Stimulated activated naive CD4-positive, alpha-beta T cell treated with Interleukin-2 at 50 U/mL for 16 hours (primary cell): ENCODE results near the gene REEP3.
"Not testable (repeated sequence)": the region's sequence is repeated elsewhere in the genome, so short reads cannot be mapped to it uniquely, and the experiment has no call there.

Experiments
- DNase-seq: peaks from one replicate; lab custom pipeline; 2025; lab: John Stamatoyannopoulos, UW

The REEP3 gene, protein sequence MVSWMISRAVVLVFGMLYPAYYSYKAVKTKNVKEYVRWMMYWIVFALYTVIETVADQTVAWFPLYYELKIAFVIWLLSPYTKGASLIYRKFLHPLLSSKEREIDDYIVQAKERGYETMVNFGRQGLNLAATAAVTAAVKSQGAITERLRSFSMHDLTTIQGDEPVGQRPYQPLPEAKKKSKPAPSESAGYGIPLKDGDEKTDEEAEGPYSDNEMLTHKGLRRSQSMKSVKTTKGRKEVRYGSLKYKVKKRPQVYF

DNA sequence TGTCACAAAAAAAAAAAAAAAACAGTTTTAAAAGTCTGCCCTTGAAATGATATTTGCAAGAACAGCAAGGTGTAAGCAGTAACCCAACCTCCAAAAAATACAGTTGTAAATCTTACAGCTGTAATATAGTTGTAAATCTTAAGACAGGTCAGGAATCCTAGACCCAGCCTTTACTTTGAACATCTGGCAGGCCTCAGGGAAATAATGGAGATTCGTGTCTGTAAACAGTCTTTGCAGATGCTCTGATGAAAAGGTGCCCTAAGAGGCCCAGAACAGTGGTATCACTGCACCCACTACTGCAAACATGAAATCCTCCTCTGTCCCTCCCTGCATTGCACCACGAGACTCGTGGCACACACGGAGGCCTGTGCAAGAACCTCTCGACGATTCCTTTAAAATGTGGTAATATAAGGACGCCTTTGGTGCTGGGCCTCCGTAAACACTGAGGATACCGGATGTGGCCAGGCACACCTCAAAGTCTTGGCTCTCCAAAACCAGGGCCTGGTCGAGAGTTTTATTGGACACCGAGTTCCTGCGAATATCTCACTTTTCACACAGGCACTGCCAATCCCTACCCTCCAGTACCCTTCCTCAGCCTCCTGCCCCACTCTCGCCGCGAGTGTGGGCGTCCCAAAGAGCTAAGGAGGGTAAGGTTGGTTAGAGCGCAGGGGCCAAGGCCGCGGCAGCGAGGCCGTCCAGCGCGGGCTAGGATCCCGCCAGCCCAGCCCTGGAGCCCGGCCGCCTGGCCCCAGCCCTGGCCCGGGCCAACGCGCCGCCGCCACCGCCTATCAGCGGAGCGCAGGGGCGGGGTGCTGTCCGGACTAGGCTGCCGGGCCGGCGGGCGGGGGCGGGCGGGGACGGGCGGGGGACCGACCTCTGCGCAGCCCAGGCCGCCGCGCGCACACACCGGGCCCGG lies at the start of gene REEP3:
TSS of gene REEP3 (plus strand) at position 902 of the 916 bp plus-strand sequence. CDS start 145 bp downstream, outside the sequence.
- peak; percentile 53 for DNase-seq

DNA sequence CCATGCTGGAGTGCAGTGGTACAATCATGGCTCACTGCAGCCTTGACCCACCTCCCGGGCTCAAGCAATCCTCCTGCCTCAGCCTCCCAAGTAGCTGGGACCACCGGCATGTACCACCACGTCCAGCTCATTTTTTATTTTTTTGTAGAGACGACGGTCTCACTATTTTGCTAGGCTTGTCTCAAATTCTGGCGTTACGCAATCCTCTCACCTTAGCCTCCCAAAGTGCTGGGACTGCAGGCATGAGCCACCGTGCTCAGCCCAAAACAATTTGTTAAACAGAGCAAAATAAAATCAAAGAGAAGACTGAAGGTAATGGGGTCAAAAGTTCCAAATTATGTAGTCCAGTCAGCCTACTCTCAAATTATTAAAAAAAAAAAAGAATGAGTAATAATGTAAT lies 46.7 kb upstream of the REEP3 start:
- no peak for DNase-seq

DNA sequence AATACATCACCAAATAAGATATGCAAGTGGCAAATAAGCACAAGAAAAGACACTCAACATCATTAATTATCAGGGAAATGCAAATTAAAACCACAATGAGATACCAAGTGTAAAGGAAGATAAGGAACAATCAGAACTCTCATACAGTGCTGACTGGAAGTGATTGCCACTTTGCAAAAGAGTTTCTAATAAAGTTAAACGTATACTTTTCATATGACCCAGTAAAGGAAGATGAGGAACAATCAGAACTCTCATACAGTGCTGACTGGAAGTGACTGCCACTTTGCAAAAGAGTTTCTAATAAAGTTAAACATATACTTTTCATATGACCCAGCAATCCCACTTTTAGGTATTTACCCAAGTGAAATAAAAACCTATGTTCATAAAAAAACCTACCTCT lies 43.3 kb upstream of the REEP3 start:
- no peak for DNase-seq

DNA sequence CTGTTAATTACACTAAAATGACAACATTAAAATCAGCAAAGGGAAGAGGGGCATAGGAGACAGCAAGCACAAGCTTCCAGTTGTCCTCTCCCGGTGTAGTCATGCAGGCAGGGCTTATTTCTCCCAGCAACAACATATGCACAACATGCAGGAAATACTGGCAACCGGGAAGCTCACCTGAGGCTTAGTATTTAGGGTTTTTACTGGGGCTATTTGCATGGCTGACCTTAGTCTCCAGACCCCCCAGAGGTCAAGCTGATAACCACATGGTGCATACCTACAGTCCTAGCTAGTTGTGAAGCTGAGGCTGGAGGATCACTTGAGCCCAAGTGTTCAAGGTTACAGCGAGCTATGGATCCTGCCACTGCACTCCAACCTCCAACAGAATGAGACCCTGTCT lies 42.6 kb upstream of the REEP3 start:
- no peak for DNase-seq

DNA sequence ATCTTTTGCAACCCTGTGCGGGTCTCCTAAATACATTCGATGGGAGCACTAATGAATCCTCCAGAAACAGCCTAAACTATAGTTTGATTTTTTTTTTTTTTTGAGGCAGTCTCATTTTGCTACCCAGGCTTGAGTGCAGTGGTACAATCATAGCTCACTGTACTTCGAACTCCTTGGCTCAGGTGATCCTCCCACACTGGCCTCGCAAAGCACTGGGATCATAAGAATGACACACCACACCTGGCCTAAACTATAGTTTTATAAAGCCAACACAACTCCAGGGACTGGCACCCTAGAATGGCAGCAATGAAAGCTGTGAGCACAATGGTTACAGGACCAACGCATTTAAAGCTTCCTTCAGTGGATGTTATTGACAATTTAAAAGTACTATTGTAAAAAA lies 41.0 kb upstream of the REEP3 start:
- DNase-seq = no peak

DNA sequence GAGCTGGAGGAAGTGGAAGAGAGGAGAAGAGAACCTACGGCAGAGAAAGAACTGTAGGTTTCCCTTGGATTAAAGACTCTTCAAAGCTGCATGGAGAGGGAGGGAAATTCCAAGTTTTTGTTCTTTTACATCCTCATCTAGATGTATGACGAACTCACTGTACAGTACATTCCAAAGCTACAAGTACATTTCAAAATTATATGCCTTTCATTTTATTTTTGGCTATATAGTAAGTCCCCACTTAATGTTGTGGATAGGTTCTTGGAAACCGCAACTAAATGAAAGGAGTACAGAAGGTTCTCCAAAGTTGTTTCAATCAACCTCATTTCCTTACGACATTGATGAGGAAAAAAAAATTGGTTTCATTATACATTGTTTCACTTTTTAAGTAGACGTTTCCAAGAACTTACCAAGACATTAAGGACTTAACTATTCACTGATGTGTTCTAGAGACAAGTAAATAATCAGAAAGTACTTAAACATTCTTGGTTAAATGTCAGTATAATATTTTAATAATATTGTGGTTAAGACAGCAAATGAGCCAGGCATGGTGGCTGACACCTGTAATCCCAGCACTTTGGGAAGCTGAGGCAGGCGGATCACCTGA lies 39.3 kb upstream of the REEP3 start:
- DNase-seq = no peak

DNA sequence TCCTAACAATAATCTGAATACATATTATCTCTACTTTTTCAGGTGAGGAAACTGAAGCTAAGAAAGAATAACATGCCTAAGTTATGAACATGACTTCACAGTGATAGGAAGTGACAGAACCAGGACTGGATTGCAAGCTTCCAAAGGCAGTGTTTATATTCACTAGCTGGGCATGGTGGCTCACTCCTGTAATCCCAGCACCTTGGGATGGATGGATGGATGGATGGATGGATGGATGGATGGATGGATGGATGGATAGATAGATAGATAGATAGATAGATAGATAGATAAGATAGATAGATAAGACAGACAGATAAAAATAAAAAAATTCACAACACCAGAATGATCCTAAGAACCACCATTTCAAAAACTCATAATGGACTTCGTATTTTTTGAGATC lies 37.2 kb upstream of the REEP3 start:
- no peak for DNase-seq

DNA sequence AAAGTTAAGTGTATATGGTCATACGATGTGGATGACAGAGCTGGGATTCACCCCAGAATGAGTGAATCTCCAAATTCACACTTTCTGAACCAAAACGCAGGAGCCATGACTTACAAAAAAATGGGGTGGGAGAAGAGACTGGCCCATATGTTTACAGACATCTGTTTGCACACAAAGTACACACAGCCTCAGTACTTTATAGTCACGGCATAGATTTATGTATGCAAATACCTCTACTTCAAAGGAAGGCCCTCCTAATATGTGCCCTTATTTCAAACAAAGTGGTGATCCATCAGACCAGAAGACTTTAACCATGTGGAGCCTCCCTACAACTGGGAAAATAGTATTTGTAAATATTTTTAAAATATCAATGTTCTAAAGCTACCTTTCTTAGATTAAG lies 33.2 kb upstream of the REEP3 start:
- no peak for DNase-seq

DNA sequence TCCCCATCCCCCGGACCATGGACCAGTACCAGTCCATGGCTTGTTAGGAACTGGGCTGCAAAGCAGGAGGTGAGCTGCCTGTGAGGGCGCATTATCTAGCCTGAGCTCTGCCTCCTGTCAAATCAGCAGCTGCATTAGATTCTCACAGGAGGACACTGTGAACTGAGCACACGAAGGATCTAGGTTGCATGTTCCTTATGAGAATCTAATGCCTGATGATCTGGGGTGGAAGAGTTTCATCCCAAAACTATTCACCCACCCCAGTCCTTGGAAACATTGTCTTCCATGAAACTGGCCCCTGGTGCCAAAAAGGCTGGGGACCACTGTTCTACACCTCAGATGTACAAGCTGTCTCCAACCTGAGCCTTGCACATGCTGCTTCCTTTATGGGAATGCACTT lies 31.4 kb upstream of the REEP3 start:
- no peak for DNase-seq

DNA sequence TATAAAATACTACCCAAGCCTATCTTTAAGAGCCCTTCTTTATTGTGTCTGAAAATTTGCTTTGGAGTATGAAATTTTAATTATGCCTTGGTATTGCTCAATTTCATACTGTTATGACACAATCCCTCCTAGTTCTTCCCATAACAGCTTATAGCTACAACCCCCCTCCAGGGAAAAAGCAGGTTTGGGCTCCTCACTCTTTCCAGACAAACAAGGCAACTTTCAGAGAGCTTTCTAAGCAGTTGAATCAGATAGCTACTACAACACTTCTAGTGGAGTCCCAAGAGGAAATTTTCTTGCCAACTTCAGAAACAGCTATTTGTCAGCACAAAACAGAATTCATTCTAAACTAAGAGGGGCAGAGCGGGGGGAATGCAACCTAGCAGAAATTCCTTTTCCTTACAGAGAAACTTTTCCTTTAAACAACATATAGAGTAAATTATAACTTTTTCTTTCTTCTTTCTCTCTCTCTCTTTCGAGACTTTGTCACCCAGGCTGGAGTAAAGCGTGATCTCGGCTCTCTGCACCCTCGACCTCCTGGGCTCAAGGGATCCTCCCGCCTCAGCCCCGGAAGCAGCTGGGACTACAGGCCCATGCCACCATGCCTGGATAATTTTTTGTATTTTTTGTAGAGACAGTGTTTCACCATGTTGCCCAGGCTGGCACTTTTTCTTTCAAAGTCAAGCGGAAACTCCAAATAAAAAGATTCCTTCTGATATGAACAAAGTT lies 29.4 kb upstream of the REEP3 start:
- DNase-seq = no peak

DNA sequence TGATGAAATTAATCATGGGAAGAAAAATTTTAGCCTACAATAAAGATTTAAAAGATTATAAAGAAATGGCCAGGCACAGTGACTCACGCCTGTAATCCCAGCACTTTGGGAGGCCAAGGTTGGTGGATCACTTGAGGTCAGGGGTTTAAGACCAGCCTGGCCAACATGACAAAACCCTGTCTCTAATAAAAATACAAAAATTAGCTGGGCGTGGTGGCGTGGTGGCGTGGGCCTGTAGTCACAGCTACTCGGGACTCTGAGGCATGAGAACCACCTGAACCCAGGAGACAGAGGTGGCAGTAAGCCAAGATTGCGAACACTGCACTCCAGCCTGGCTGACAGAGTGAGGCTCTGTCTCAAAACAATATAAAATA lies 28.9 kb upstream of the REEP3 start:
- not testable (repeated sequence) for DNase-seq

DNA sequence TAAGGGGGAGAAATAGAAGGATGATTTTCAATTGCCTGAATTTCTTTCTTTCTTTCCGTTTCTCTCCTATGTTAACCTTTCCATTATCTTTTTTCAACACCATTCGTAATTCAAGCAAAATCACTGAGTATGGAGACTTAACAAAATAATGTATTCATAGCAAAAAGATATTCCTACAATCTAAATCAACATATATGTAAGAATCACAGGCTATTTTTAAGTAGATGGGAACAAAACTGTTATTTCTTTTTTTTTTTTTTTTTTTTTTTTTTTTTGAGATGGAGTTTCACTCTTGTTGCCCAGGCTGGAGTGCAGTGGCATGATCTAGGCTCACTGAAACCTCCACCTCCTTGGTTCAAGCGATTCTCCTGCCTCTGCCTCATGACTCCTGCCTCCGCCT lies 28.2 kb upstream of the REEP3 start:
- DNase-seq = no peak

DNA sequence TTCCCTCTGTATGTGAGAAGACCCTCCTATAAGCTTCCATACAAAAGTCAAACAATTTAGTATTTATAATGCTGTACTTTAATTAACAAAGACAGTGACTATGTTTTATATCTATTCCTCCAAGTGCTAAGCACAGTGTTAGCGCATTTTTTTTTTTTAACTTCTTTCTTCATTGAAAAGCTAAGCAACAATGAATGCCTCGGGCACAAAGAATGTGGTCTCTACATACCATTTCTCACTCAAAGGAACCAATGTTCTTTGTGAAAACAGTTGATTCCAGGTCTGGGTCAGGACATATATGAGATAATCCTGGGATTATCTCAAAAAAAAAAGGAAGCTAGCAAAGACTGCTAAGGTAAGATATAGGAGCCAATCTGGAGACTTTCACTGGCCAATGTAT lies 26.2 kb upstream of the REEP3 start:
- no peak for DNase-seq

DNA sequence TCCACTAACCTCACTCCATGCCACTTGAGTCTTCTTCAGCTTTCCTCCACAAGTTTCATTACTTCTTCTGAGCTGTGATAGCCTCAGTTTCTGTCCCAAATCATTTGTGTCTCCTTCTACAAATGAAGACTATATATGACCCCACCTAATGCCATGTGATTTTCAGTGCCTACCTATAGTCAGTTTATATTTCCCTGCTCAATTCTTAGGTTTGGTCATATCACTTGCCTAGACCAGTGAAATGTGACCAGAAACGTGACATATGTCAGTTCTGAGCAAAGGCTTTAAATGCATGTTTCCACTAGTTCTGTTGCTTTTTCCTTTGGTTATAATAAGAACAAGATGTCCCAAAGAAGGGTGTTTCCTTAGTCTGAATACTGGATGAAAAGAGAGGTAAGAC lies 24.6 kb upstream of the REEP3 start:
- no peak for DNase-seq

DNA sequence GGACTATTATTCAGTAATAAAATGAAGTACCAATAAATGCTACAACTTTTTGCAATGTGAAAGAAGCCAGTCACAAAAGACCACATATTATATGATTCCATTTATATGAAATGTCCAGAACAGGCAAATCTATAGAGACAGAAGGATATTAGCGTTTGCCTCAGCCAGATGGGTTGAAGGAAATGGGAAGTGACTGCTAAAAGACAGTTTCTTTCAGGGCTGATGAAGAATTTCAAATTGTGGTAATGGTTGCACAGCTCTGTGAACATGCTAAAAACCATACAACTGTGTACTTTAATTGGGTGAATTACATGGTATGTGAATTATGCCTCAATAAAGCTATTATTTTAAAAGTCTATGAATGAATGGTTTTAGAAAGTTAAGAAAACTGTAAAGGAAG lies 23.9 kb upstream of the REEP3 start:
- no peak for DNase-seq

DNA sequence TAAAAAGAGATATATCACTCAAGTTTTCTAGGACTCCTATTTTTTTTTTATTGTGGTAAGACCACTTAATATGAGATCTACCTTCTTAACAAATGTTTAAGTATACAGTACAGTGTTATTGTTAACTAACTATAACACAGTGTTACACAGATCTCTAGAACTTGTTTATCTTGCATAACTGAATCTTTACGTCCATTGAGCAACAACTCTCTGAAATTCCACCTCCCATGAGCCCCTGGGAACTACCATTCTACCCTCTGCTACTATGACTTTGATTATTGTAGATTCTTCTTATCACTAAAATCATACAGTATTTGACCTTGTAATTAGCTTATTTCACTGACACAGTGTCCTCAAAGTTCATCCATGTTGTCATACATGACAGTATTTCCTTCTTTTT lies 22.5 kb upstream of the REEP3 start:
- no peak for DNase-seq

DNA sequence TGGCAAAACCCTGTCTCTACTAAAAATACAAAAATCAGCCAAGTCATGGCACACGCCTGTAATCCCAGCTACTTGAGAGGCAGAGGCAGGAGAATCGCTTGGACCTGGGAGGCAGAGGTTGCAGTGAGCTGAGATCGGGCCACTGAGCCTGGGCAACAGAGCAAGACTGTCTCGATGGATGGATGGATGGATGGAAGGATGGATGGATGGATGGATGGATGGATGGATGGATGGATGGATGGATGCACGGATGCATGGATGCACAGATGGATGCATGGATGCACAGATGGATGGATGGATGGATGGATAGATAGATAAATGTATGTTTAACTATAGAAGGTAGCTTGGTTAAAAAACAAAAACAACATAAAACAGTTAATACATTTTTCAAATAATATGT lies 20.6 kb upstream of the REEP3 start:
- DNase-seq = not testable (repeated sequence)

DNA sequence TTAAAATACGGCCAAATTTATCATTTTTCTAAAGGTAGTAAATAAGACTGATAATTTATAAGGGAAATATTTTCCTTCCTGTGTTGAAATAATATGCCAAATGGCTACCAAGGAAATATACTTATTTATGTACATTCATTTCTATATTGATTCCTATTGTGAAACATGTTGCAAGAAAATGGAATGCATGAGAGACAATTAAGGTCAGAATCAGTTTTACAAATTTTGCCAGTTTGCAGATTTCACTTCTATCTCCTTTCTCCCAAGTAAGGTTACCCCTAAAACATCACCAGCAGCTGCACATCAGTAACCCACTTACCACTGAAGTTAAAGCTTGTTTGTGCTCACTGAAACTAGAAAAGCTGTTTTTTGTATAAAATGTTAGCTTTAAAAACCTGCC lies 19.2 kb upstream of the REEP3 start:
- no peak for DNase-seq

DNA sequence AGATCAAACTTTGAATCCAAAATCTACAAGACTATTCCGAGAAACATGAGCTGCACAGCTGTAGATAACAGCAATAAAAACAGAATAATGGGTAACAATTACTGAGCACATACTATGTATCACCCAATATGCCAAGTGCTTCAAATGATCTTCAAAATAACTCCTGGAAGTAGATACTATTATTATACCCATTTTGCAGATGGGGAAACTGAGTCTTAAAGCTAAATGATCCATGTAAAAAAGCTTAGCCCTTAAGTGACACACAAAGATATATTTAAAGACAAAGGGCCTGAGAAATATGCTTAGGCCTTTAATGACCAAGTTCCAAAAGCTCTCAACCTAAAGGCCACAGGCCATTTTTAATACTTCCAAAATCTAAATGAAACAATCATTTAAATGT lies 18.4 kb upstream of the REEP3 start:
- DNase-seq = no peak

DNA sequence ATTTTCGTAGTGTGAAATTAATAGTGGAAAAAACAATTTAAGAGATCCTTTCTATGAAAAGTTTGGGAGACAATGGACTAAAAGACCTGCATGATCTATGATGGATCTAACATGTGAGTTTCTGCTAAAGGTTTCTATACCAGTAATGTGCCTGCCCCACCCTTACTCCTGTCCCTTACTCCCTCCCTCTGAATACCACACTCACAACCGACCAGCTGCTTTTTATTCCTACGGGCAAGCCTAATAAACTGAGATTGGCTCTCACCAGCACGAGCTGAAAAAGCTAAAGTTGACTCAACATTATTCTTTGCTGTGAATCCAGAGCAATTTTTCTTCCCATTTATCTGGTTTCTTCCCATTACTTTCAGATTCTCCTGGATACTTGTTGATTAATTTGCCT lies 17.8 kb upstream of the REEP3 start:
- DNase-seq = no peak

DNA sequence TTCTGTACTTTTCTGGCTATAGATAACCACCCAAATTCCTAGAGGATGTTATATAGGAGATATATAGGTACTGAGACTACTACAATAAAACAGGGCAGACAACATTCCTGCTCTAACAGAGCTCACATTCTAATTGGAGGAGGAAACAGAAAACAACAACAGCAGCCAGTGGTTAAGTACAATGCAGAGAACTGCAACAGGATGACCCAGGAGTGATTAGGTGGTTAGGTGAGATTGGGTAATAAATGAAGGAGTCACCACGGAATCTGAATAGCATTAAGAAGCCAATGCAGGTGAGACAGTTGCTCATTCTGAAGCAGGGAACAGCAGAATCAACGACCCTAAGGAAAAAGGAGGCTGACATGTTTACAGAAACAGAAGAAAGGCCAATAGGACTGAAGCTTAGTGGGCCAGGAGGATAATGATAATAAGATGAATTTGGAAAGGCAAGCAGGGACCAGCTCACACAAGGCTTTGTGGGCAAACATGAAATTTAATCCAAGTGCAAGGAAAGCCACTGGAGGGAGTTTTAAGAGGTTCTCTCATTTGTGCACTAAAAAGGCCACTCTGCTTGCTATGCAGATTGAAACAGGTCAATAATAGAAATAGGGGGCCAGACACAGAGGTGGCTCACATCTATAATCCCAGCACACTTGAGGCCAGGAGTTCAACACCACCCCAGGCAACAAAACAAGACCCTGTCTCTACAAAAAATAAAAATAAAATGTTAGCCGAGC lies 16.9 kb upstream of the REEP3 start:
- no peak for DNase-seq

DNA sequence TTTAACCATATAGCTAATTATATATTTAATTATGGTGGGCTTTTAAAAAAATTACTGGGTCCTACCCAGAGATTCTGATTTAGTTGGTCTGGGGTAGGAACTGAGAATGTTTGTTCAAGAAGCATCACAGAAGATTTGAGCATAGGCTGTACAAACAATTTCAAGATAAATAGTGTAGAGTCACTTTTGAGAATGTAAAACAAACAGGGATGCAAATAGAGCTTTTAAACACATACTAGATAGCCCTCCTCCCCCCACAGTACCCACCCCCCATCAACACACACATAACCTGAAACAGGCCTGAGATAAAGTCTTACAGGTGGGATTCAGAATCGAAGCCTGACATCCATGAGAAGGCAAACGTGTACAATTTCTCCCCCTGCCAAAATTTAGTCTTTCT lies 15.6 kb upstream of the REEP3 start:
- DNase-seq = no peak
